Measurements from ENCODE around the gene PRAC2.

The PRAC2 gene

GRCh38 chr17:48754500-48755261, 31.7 kb downstream of the PRAC2 start:
- peak in 1 of 3 experiments; percentile 8 for DNase-seq (ENCODE audit: low read depth in 3 of 3)

- no peak for DNase-seq (ENCODE audit: low read depth in 3 of 3)
Observed at GRCh38 chr17:48755356-48755755, 32.4 kb downstream of the PRAC2 start.

GRCh38 chr17:48756830-48757251, 33.9 kb downstream of the PRAC2 start:
- no peak for DNase-seq (ENCODE audit: low read depth in 3 of 3)

- no peak for DNase-seq (ENCODE audit: low read depth in 3 of 3)
Observed at GRCh38 chr17:48757524-48757961, 34.6 kb downstream of the PRAC2 start.

- DNase-seq (ENCODE audit: low read depth in 3 of 3): no peak
Observed at GRCh38 chr17:48759288-48759687, 36.3 kb downstream of the PRAC2 start.

GRCh38 chr17:48760411-48760810, 37.4 kb downstream of the PRAC2 start:
- DNase-seq (ENCODE audit: low read depth in 3 of 3): no peak

GRCh38 chr17:48761114-48761513, 38.1 kb downstream of the PRAC2 start:
- no peak for DNase-seq (ENCODE audit: low read depth in 3 of 3)

GRCh38 chr17:48767263-48767774, 44.3 kb downstream of the PRAC2 start:
- DNase-seq (ENCODE audit: low read depth in 3 of 3): no peak

- no peak for DNase-seq (ENCODE audit: low read depth in 3 of 3)
Observed at GRCh38 chr17:48769009-48769675, 46.2 kb downstream of the PRAC2 start.

- no peak for DNase-seq (ENCODE audit: low read depth in 3 of 3)
Observed at GRCh38 chr17:48770954-48771353, 48.0 kb downstream of the PRAC2 start.

- DNase-seq (ENCODE audit: low read depth in 3 of 3): no peak
Observed at GRCh38 chr17:48773245-48773644, 50.3 kb downstream of the PRAC2 start.

All from stimulated activated CD4-positive, alpha-beta T cell treated with anti-CD3 and anti-CD28 coated beads, TNF-alpha, amount 100 ng/mL, for 4 hours (primary cell).